Measurements from ENCODE around the gene ADGRG3. TPM values are rescaled to one million over a fixed set of nuclear protein-coding genes. Genes with fewer than 3 reads are reported as not detected.

The ADGRG3 gene
- total RNA-seq, 1 experiment from 2014 or later, result 0.46 TPM

DNA sequence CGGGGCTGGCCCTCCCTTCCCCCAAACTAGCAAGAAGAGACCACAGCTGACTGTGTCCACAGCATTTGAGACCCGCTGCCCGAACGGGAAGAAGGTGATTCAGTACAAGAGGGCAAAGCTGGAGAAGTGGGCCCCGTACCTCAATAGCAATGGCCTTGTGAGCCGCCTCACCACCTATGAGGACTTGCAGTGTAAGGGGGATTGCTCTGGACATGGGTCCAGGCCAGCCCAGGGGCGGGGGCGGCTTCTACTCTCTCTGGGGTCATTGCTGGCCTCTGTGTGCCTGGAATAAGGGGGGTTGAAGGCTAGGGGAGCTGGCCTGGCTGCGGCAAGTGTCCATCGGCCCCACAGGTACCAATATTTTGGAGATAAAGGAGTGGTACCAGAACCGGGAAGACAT lies 54.5 kb downstream of the ADGRG3 start:
- H3K36me3 Mint-ChIP-seq (ENCODE audit: insufficient read depth in 1 of 3, low read depth in 3 of 3), result no peaks in the 10 kb centered on the region
- H3K27ac Mint-ChIP-seq, result no peak overlapping the region; a peak in 1 of 7 replicates
- H3K4me3 Mint-ChIP-seq, result no peak overlapping the region
- Histone ChIP-seq H3K14ac (ENCODE audit: insufficient read depth, low read length) (no peak overlapping the region), H2BK15ac (ENCODE audit: low read depth, low read length) (no peak overlapping the region), H4K91ac (ENCODE audit: insufficient read length, low read depth, low read length) (no peak overlapping the region), H3K18ac (ENCODE audit: insufficient read length, low read depth, low read length) (no peak overlapping the region), H4K5ac (ENCODE audit: insufficient read length, low read depth, low read length) (no peak overlapping the region), H3K4ac (ENCODE audit: low read depth, low read length) (no peak overlapping the region), H3K9ac (ENCODE audit: extremely low read depth, insufficient read length, low read length) (no peak overlapping the region), H3K79me1 (ENCODE audit: insufficient read depth, low read depth, low read length, poor library complexity, severe bottlenecking) (no peaks in the 10 kb centered on the region), H3K23me2 (ENCODE audit: insufficient read length, low read depth, low read length, poor library complexity, severe bottlenecking) (no peaks in the 10 kb centered on the region), H3K79me2 (ENCODE audit: insufficient read depth, low read length) (no peaks in the 10 kb centered on the region), H2AFZ (ENCODE audit: low read length) (no peak overlapping the region), H2BK12ac (ENCODE audit: insufficient read length, low read depth, low read length) (no peak overlapping the region), H3K27me3 (ENCODE audit: insufficient read depth, low read length) (no peaks in the 10 kb centered on the region), H2BK5ac (ENCODE audit: insufficient read length, low read length) (no peak overlapping the region), H4K8ac (replicated peaks; ENCODE audit: insufficient read length, low read depth, low read length) (no peak overlapping the region), H2BK120ac (ENCODE audit: low read depth, low read length, poor library complexity, severe bottlenecking) (no peak overlapping the region), H3K4me1 (ENCODE audit: insufficient read depth, low read length) (no peaks in the 10 kb centered on the region), H3K27ac (ENCODE audit: insufficient read length, low read depth, low read length) (no peak overlapping the region), H3K56ac (ENCODE audit: insufficient read length, low read depth, low read length) (no peak overlapping the region), H3K4me2 (ENCODE audit: insufficient read depth, insufficient read length, low read length) (no peak overlapping the region), H2AK5ac (ENCODE audit: insufficient read length, low read length) (no peak overlapping the region), H3T11ph (ENCODE audit: low read length) (no peak overlapping the region), H3K23ac (ENCODE audit: insufficient read length, low read depth, low read length) (no peak overlapping the region), H3K9me3 (ENCODE audit: control insufficient read depth, low read depth, low read length) (no peaks in the 10 kb centered on the region), H2BK20ac (ENCODE audit: low read depth, low read length, poor library complexity, severe bottlenecking) (no peak overlapping the region), H4K20me1 (ENCODE audit: control insufficient read depth, insufficient read depth, insufficient read length) (no peaks in the 10 kb centered on the region)
- H3K27me3 Mint-ChIP-seq (ENCODE audit: low read depth), result no peaks in the 10 kb centered on the region; the same call in 1 of the 2 replicates
- WGBS (ENCODE audit: extremely low coverage, insufficient read length, low lambda C conversion rate), result no CpG with 5 or more reads among the region's 11 CpGs
- no peak for TF ChIP-seq CTCF (conservative IDR thresholded peaks at IDR 0.05)
- 0 out of 4 replicates have a peak, but pooled peaks cover 0 to under 1% of the 10 kb centered on the region in 2 experiments for H3K4me1 Mint-ChIP-seq
- no peak for DNase-seq
- no peaks in the 10 kb centered on the region for H3K9me3 Mint-ChIP-seq
